Measurements from ENCODE around the gene ABCA13. TPM values are rescaled to one million over a fixed set of nuclear protein-coding genes. Genes with fewer than 3 reads are reported as not detected.

ABCA13 gene
- total RNA-seq, 4 donors from 2014 or later: 0.19 to 0.33 TPM; not detected in 2

- no peak for TF ChIP-seq CTCF (IDR thresholded peaks at IDR 0.05; ENCODE audit: low read depth)
Measured at GRCh38 chr7:48628793-48629349, 457.6 kb downstream of the ABCA13 start.

DNA sequence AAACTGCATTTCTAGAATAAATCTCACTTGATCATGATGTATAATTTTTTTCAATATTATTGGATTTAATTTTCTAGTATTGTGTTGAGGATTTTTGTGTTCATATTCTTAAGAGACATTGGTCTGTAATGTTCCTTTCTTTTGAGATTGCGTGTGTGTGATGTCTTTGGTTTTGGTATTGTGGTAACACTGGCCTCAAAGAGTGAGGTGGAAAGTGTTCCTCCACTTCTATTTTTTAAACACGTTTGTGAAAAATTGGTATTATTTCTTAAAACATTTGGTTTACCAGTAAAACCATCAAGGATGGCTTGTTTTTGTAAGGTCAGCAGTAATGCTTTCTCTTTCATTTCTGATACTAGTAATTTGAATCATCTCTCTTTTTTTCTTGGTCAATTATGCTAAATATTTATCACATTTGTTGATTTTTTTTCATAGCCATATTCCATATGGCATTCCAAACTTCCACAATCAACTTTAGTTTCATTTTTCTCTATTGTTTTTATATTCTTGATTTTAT is 462.9 kb downstream of the ABCA13 start:
- TF ChIP-seq CTCF (IDR thresholded peaks at IDR 0.05; ENCODE audit: low read depth): no peak

DNA sequence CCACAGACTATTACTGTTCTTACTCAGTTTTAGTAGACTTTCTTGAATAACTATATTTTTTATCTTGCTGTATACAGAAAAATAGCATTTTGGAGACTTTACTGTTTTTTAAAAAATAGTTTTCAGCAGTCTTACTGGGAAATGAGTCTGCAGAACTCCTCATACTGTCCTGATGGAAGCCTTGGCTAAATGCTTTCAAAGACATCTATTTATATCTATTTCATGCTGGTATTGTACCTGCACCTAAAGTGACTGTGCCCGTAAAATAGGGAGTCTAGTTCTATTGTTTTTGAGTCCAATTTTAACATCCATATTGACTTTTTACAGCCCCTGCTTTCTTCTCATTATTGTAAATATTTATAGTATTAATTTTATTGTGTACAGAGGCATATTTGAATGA is 464.5 kb downstream of the ABCA13 start:
- no peak for TF ChIP-seq CTCF (IDR thresholded peaks at IDR 0.05; ENCODE audit: low read depth)

GRCh38 chr7:48636391-48637015 is 465.2 kb downstream of the ABCA13 start:
- no peak for TF ChIP-seq CTCF (IDR thresholded peaks at IDR 0.05; ENCODE audit: low read depth)

DNA sequence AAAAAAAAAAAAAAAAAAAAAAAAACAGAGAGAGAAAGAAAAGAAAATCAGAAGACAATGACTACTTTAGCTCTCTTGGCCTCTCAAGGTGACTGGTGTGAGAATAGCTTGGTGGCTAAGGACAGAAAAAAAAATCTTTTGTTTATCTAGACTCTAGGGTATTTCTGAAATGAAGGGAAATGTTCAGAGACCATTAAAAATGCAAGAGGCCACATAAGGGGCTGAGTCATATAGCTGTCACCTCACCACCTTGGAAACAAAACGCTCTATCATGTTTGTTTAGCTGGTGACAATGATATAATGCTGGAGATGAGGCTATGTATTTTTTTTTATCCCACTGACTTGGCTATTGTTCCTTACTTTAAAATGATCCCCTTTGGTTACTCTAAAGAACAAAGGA is 466.1 kb downstream of the ABCA13 start:
- TF ChIP-seq CTCF (IDR thresholded peaks at IDR 0.05; ENCODE audit: low read depth): no peak

DNA sequence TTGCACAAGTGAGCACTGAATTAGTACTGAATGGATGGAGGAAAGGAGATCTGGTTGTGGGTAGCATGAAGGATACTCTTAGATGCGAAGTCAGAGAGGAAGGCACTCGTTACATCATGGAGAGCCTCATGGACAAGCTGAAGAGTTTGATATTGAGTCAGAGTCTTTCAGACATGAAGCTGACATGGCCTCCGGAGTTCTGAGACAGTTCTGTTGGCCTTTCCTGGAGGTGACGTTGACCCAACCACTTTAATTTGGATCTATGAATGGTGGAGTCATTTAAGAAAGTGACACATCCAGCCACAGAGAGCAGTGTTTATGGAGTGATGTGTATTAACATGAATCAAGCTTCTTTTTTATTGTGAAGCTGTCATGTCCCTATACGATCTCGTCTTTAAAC is 466.8 kb downstream of the ABCA13 start:
- no peak for TF ChIP-seq CTCF (IDR thresholded peaks at IDR 0.05; ENCODE audit: low read depth)

- TF ChIP-seq CTCF (IDR thresholded peaks at IDR 0.05; ENCODE audit: low read depth): no peak
Measured at GRCh38 chr7:48643431-48644013, 472.3 kb downstream of the ABCA13 start.
